Germinal center (tissue), 1 donor: ENCODE data around the gene PAX7.
"Not testable (repeated sequence)": the region's sequence is repeated elsewhere in the genome, so short reads cannot be mapped to it uniquely, and the experiment has no call there.

Experiments used
- DNase-seq: peaks from one replicate; pipeline ENCODE4 v3.0.0; 2012; ENCODE audit warnings: mixed read lengths, low spot score

The PAX7 gene

GRCh38 chr1:18761948-18762840 lies 131.5 kb downstream of the PAX7 start:
- DNase-seq = no peak

GRCh38 chr1:18764362-18764761 lies 133.7 kb downstream of the PAX7 start:
- no peak for DNase-seq

GRCh38 chr1:18765725-18766124 lies 135.1 kb downstream of the PAX7 start:
- DNase-seq = no peak

GRCh38 chr1:18766328-18766727 lies 135.7 kb downstream of the PAX7 start:
- no peak for DNase-seq

DNA sequence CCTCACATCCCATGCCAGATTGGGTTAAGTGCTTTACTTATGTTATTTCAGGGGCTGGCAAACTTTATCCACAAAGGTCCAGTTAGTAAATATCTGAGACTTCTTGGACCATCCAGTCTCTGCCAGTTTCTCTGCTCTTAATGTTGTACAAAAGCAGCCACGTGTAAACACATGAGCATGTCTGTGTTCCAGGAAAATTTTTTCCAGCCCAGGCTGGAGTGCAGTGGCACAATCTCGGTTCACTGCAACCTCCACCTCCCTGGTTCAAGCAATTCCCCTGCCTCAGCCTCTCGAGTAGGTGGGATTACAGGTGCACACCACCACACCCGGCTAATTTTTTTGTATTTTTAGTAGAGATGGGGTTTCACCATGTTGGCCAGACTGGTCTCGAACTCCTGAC lies 136.9 kb downstream of the PAX7 start:
- not testable (repeated sequence) for DNase-seq

DNA sequence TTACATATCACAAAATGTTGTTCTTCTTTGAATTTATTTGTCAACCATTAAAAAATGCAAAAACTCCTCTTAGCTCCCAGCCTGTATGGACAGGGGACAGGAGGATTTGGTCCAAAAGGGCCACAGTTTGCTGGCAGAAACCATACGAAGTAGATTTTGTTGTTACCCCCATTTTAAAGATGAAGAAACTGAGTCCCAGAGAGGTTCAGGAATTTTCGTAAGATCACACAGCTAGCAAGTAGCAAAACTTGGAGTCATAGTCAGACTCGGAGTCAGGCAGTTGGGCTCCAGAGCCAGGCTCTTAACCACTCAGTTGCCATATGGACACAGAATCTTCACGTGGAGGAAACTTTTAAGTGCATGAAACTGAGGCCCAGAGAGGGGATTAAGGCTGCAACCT lies 137.4 kb downstream of the PAX7 start:
- no peak for DNase-seq

GRCh38 chr1:18769140-18769539 lies 138.5 kb downstream of the PAX7 start:
- DNase-seq = no peak

GRCh38 chr1:18770799-18771198 lies 140.2 kb downstream of the PAX7 start:
- no peak for DNase-seq

- no peak for DNase-seq
Observed at GRCh38 chr1:18773753-18774152, 143.1 kb downstream of the PAX7 start.

GRCh38 chr1:18775341-18775740 lies 144.7 kb downstream of the PAX7 start:
- no peak for DNase-seq

DNA sequence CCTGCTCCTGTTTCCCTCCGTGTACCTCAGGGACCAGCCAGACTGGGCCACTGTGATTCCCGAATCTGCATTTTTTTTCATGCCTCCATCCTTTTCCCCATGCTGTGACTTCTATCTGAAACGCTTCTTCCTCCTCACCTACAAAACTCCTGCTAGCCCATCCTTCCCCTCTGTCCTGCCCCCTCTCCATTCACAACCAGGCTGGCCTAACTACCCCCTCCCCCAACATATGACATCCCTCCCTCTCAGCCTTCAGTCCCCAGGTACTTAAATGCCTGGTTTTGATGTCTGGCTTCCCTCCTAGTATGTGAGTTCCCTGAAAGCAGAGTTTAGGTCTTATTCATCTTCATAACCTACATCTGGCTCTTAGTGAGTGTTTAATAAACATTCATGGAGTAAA lies 146.1 kb downstream of the PAX7 start:
- DNase-seq = no peak

- DNase-seq = no peak
Observed at GRCh38 chr1:18778437-18778836, 147.8 kb downstream of the PAX7 start.

- no peak for DNase-seq
Observed at GRCh38 chr1:18781031-18781430, 150.4 kb downstream of the PAX7 start.

GRCh38 chr1:18783705-18784481 lies 153.2 kb downstream of the PAX7 start:
- no peak for DNase-seq

DNA sequence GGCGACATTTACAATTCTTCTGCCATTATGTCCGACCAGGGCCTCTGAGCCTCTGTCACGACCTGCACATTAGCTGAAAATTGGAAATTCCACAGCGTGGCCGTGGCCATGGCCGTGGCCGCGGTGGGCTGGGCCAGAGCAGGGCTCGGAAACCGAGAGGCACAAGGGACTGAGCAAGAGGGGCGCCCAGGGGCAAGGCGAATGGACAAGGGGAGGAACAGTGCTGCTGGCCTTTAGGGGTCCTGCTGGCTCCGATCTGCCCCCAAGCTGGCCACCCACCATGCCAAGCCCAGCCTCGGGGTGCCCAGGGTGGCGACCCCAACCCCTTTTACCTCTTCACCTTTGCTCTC lies 153.8 kb downstream of the PAX7 start:
- DNase-seq = no peak

DNA sequence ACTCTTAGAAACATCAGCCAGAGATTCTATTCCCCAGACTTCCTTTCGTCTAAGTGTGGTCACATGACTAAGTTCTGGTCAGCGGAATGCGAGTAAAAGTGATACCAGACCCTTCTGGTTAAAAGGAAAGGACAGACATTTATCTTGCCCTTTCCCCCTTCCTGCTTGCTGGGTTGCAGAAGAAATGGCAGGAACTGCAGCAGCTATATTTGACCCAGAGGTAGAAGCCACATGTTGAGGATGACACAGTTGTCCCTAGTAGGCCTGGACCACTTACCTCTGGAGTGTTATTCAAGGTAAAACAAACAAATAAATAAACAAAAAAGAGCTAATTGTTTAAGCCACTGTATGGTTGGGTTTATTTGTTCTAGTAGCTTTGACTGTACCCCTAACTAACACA lies 155.5 kb downstream of the PAX7 start:
- no peak for DNase-seq

- no peak for DNase-seq
Observed at GRCh38 chr1:18787825-18788385, 157.3 kb downstream of the PAX7 start.

DNA sequence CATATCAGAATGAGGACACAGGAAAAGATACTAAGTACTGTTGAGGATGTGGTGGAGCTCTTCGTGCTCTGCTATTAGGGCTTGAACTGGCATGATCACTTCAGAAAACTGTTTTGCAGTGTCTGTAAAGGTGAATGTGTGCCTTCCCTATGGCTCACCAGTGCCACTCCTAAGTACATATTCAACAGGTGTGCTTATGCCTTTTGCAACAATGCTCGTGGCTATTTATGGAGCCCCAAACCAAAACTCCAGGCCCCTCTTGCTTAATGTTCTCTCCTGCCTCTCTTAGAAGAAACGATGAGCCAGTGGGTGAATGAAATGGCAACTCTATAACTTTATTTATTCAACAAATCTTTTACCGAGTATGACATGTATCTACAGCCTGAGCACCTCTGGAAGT lies 158.6 kb downstream of the PAX7 start:
- DNase-seq = no peak

GRCh38 chr1:18792747-18793146 lies 162.1 kb downstream of the PAX7 start:
- DNase-seq = no peak

DNA sequence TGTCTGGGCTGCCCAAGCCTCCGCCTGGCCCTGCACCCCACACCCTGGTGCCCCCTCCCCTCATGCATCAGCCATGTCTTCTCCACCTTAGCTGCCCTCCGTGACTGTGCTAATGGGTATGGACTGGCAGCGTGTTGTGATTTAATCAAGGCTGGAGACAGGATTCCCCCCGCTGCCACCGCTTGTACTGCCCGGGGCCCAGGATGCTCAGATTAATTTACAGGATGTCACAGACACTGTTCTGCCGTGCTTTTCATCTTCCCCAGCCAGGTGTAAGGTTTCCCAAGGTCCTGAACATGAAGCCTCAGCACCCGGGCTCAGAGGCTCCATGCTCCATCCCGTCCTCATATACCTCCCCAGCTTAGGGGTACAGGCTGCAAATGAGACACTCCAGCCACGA lies 162.5 kb downstream of the PAX7 start:
- DNase-seq = no peak

GRCh38 chr1:18794051-18794450 lies 163.4 kb downstream of the PAX7 start:
- DNase-seq = no peak

GRCh38 chr1:18794561-18794960 lies 163.9 kb downstream of the PAX7 start:
- no peak for DNase-seq
